GM19099 (cell line): ENCODE results near the gene REEP6.

ENCODE experiments used
- POLR2A ChIP-seq: IDR thresholded peaks from 3 replicates; pipeline ENCODE4 v1.6.1; 2011; ENCODE audit warnings: low read depth; ENCODE audit not compliant: insufficient read length; ENCODE audit errors: extremely low read depth

Gene REEP6

GRCh38 chr19:1466461-1467214, 24.3 kb upstream of the REEP6 start:
- TF ChIP-seq POLR2A: no peak

DNA sequence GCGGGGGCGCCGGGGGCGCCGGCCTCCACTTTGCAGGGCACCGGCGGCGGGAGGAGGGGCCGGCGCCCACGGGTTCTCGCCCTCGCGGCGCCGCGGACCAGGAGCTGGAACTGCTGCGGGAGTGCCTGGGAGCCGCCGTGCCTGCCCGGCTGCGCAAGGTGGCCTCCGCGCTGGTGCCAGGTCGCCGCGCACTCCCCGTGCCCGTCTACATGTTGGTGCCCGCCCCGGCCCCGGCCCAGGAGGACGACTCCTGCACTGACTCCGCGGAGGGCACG, 23.8 kb upstream of the REEP6 start:
- no peak for TF ChIP-seq POLR2A

DNA sequence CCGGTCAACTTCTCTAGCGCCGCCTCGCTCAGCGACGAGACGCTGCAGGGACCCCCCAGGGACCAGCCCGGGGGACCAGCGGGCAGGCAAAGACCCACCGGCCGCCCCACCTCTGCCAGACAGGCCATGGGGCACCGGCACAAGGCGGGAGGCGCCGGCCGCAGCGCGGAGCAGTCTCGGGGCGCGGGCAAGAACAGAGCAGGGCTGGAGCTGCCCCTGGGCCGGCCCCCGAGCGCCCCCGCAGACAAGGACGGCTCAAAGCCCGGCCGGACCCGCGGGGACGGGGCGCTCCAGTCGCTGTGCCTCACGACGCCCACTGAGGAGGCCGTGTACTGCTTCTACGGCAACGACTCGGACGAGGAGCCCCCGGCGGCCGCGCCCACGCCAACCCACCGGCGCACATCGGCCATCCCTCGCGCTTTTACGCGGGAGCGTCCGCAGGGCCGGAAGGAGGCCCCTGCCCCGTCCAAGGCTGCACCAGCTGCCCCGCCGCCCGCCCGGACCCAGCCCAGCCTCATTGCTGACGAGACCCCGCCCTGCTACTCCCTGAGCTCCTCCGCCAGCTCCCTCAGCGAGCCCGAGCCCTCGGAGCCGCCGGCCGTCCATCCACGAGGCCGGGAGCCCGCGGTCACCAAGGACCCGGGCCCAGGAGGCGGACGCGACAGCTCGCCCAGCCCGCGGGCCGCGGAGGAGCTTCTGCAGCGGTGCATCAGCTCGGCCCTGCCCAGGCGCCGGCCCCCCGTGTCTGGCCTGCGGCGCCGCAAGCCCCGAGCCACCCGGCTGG, 23.3 kb upstream of the REEP6 start:
- no peak for TF ChIP-seq POLR2A

DNA sequence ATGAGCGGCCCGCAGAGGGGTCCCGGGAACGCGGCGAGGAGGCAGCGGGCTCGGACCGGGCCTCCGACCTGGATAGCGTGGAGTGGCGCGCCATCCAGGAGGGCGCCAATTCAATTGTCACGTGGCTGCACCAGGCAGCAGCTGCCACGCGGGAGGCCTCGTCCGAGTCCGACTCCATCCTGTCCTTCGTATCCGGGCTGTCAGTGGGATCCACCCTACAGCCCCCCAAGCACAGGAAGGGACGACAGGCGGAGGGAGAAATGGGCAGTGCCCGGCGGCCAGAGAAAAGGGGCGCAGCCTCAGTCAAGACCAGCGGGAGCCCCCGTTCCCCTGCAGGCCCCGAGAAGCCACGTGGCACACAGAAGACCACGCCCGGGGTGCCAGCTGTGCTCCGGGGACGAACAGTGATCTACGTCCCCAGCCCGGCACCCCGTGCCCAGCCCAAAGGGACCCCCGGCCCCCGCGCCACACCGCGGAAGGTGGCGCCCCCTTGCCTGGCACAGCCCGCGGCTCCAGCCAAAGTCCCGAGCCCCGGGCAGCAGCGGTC, 22.6 kb upstream of the REEP6 start:
- no peak for TF ChIP-seq POLR2A

DNA sequence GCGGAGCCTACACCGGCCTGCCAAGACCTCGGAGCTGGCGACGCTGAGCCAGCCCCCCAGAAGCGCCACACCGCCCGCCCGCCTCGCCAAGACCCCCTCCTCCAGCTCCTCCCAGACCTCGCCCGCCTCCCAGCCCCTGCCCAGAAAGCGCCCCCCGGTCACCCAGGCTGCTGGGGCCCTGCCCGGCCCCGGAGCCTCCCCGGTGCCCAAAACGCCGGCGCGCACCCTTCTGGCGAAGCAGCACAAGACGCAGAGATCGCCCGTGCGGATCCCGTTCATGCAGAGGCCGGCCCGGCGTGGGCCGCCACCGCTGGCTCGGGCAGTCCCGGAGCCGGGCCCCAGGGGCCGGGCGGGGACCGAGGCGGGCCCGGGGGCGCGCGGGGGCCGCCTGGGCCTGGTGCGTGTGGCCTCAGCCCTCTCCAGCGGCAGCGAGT, 22.1 kb upstream of the REEP6 start:
- no peak for TF ChIP-seq POLR2A

- TF ChIP-seq POLR2A: no peak
These were observed 21.5 kb upstream of the REEP6 start for GRCh38 chr19:1469255-1470054.

- TF ChIP-seq POLR2A: no peak
These were observed 21.0 kb upstream of the REEP6 start for GRCh38 chr19:1470055-1470304.

DNA sequence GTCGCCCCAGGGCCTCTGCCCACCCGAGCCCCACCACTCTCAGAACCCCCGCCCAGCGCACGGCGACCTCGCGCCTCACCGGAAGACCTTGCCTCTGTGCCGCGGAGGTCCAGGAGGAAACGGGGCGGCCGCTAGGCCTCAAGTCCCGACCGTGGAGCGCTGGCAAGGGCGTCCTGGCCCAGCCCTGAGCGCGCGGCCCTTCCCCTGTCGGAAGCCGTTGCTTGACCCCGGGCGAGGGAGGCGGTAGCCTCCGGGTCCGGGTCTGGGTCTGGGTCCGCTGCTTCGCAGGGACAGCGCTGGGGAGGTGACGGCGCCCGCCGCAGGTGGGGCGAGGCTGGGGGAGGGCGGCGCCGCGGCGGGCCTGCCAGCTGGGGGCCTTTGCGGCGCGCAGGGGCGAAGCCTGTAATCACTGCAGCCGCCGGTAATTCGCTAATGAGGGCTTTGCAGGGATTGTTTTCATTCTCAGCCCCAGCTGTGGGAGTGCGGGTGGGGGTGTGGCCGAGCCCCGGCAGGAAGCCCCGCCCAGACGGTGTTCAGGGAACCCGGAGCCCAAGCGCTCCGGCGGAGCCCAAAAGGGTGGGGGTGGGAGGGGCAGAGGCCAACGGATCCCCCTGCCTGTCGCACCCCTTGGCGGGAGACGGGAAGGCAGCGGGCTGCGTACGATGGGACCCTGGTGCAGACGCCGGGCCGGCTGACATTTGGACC, 20.5 kb upstream of the REEP6 start:
- TF ChIP-seq POLR2A: no peak

GRCh38 chr19:1471010-1471514, 19.9 kb upstream of the REEP6 start:
- no peak for TF ChIP-seq POLR2A

GRCh38 chr19:1471515-1472160, 19.3 kb upstream of the REEP6 start:
- no peak for TF ChIP-seq POLR2A

DNA sequence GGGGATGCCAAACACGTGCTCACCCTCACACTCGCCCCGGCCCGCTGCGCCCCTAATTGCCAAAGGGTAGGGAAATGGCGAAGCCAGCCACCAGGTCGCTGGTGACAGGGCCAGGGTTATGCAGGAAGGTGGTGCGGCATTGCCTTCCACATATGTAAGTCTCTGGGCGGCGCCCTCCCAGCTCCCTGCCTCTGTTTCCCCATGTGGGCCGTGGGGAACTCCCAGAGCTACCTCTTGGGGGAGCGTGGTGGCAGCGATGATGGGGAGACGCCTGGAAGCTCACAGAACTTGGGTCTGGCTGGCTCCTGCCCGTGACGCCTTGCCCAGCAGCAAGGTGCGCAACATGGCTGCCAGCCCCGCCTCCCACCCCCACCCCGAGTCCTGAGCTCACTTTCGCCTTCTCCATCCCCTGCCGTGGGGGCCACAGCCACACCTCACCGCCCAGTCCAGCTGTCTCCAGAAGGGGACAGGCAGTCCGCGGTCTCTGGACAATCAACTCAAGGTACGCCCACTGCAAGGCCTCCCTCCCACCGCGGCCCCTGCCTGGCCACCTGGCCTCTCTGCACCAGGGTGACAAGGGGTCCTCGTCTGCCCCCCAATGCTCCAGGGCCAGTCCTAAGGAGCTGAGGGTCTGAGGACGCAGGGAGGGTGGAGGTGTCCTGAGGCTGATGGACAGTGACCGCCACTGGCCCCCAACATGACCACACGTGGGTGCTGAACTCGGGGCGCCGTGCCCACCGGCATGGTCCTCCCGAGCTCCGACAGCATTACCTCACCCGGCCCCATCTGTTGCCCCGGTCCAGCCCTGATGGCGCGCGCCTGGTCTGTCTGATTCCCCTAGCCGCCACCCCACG, 18.5 kb upstream of the REEP6 start:
- no peak for TF ChIP-seq POLR2A

- TF ChIP-seq POLR2A: no peak
These were observed 17.7 kb upstream of the REEP6 start for GRCh38 chr19:1473085-1473851.

DNA sequence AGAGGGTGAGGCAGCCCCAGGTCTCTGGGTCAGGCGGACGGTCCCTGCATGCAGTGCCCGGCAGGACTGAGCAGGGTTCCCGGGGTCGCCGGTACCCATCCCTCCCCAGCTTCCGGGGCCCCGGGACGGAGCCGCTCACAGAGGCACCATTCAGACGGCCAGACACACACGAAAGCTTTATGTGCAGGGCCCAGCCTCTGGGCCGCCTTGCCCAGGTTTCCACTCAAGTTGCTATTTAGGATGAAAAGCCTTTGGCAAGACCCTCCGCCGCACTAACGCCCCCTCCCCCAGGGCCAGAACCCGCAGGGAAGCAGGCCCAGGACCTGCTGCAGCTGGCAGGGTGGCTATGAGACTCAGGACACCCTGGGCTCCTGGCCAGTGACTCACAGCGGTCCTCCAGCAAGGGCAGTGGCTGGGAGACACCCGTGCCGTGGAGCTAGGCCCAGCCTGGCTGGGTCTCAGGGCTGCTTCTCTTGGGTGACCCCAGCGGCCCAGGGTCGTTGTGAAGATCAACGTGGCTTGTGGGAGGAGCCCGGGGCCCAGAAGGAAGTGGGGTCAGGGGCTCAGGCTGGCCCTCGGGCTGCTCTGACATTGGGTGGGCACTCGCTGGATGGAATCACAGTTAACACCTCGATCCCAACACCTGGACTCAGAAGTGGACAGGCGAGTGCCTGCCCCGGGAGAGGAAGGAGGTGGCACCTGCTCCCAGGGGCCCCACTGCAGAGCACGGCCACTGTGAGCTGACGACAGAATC, 16.8 kb upstream of the REEP6 start:
- TF ChIP-seq POLR2A: no peak
